Measurements from ENCODE around the gene GAS6. TPM values are rescaled to one million over a fixed set of nuclear protein-coding genes. Genes with fewer than 3 reads are reported as not detected.

GAS6 gene
- total and polyA plus RNA-seq, 2 donors (not counting 3 experiments of a cell fraction or from before 2014, with no cell fraction given), result 69.2 to 109 TPM

GRCh38 chr13:113848431-113849260 is 15.2 kb downstream of the GAS6 start:
- Histone ChIP-seq H3K79me2 (ENCODE audit: control insufficient read depth, insufficient read depth, low read length) (no peaks in the 10 kb centered on the region), H3K4me2 (ENCODE audit: insufficient read depth, low read length) (no peak overlapping the region), H3K9me1 (replicated peaks; ENCODE audit: control insufficient read depth, extremely low read depth, insufficient read depth, low read length) (no peaks in the 10 kb centered on the region), H3K27ac (ENCODE audit: insufficient read depth, low read depth, low read length) (no peak overlapping the region), H3K9me3 (replicated peaks; ENCODE audit: control insufficient read depth, insufficient read depth, low read length) (no peaks in the 10 kb centered on the region), H3K9ac (replicated peaks; ENCODE audit: extremely low read depth, insufficient read depth, low read length) (no peak overlapping the region), H4K20me1 (replicated peaks; ENCODE audit: control insufficient read depth, extremely low read depth, insufficient read depth, low read length) (no peaks in the 10 kb centered on the region), H3K4me1 (ENCODE audit: control insufficient read depth, extremely low read depth, insufficient read depth, low read length) (no peaks in the 10 kb centered on the region), H3K27me3 (ENCODE audit: control insufficient read depth in 2 of 2, insufficient read depth in 2 of 2, low read length in 2 of 2) (no peaks in the 10 kb centered on the region), H3K4me3 (replicated peaks in 1 of 3; ENCODE audit: insufficient read depth in 1 of 3, low read depth in 1 of 3, low read length in 3 of 3) (no peak overlapping the region), H3K36me3 (ENCODE audit: control insufficient read depth in 2 of 2, extremely low read depth in 1 of 2, insufficient read depth in 2 of 2, low read length in 2 of 2) (peaks cover 0 to 11% of the 10 kb centered on the region in 2 experiments), H2AFZ (ENCODE audit: low read depth, low read length) (no peak overlapping the region)
- TF ChIP-seq MYC (IDR thresholded peaks at IDR 0.05; ENCODE audit: low read depth, low read length), result no peak
- no peak for TF ChIP-seq JUN (IDR thresholded peaks at IDR 0.05; ENCODE audit: borderline replicate concordance, insufficient read depth, insufficient read length, low read depth)
- no peak for TF ChIP-seq POLR2A (IDR thresholded peaks at IDR 0.05; ENCODE audit: low read depth, low read length)
- TF ChIP-seq GATA2 (IDR thresholded peaks at IDR 0.05; ENCODE audit: insufficient read depth, insufficient read length, low read depth, low read length), result no peak
- no peak for TF ChIP-seq EZH2 (IDR thresholded peaks at IDR 0.05; ENCODE audit: borderline replicate concordance, low read depth, low read length, severe bottlenecking)
- TF ChIP-seq FOS (IDR thresholded peaks at IDR 0.05; ENCODE audit: borderline replicate concordance, insufficient read depth, low read length), result no peak
- TF ChIP-seq MAX (IDR thresholded peaks at IDR 0.05; ENCODE audit: insufficient read depth, insufficient read length), result no peak
- no peak for TF ChIP-seq POLR2AphosphoS5 (IDR thresholded peaks at IDR 0.05; ENCODE audit: insufficient read depth, low read depth, low read length)
- TF ChIP-seq CTCF (IDR thresholded peaks at IDR 0.05; ENCODE audit: extremely low read depth in 1 of 2, insufficient read depth in 1 of 2, low read depth in 1 of 2, low read length in 2 of 2), result no peak
- FAIRE-seq (no peak), DNase-seq (ENCODE audit: low read depth, low spot score) (no peak)
- ChIA-PET CTCF (no interaction called here), POLR2A (no interaction called here)
- intact Hi-C loops (cut with micrococcal nuclease) (no loop called here), dilution Hi-C loops (cut with MboI; ENCODE audit: extremely low pct_ligation_motif_present, low sequenced_read_pairs) (no loop called here)
- BruUV-seq (replicated peaks), result no TSS peak

Measured in endothelial cell of umbilical vein (primary cell).